ENCODE results near the gene FBXO31. TPM values are rescaled to one million over a fixed set of nuclear protein-coding genes. Genes with fewer than 3 reads are reported as not detected.

FBXO31 gene
- total RNA-seq, 1 donor from 2014 or later: 21.6 TPM

- TF ChIP-seq, protein P1, sequence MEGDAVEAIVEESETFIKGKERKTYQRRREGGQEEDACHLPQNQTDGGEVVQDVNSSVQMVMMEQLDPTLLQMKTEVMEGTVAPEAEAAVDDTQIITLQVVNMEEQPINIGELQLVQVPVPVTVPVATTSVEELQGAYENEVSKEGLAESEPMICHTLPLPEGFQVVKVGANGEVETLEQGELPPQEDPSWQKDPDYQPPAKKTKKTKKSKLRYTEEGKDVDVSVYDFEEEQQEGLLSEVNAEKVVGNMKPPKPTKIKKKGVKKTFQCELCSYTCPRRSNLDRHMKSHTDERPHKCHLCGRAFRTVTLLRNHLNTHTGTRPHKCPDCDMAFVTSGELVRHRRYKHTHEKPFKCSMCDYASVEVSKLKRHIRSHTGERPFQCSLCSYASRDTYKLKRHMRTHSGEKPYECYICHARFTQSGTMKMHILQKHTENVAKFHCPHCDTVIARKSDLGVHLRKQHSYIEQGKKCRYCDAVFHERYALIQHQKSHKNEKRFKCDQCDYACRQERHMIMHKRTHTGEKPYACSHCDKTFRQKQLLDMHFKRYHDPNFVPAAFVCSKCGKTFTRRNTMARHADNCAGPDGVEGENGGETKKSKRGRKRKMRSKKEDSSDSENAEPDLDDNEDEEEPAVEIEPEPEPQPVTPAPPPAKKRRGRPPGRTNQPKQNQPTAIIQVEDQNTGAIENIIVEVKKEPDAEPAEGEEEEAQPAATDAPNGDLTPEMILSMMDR (IDR thresholded peaks at IDR 0.05; ENCODE audit: unreplicated experiment): no peak
- Mint-ChIP-seq H3K27me3 (no peaks in the 10 kb centered on the region), H3K4me1 (ENCODE audit: low read depth) (peaks cover 9% of the 10 kb centered on the region), H3K9me3 (ENCODE audit: low read depth) (no peaks in the 10 kb centered on the region), H3K4me3 (ENCODE audit: low read depth) (no peak overlapping the region), H3K36me3 (ENCODE audit: insufficient read depth) (no peaks in the 10 kb centered on the region), H3K27ac (no peak overlapping the region)
- DNase-seq (ENCODE audit: low spot score, unreplicated experiment): no peak
Measured at GRCh38 chr16:87322360-87322759, 61.2 kb downstream of the FBXO31 start.

GRCh38 chr16:87321336-87322107 lies 62.1 kb downstream of the FBXO31 start:
- Mint-ChIP-seq H3K27ac (no peak overlapping the region), H3K4me1 (ENCODE audit: low read depth) (peaks cover 9% of the 10 kb centered on the region), H3K9me3 (ENCODE audit: low read depth) (no peaks in the 10 kb centered on the region), H3K27me3 (no peaks in the 10 kb centered on the region), H3K36me3 (ENCODE audit: insufficient read depth) (no peaks in the 10 kb centered on the region), H3K4me3 (ENCODE audit: low read depth) (no peak overlapping the region)
- TF ChIP-seq, protein P1 (IDR thresholded peaks at IDR 0.05; ENCODE audit: unreplicated experiment): no peak
- DNase-seq (ENCODE audit: low spot score, unreplicated experiment): no peak

GRCh38 chr16:87320510-87321227 lies 62.9 kb downstream of the FBXO31 start:
- Mint-ChIP-seq H3K27ac (no peak overlapping the region), H3K27me3 (no peaks in the 10 kb centered on the region), H3K4me3 (ENCODE audit: low read depth) (no peak overlapping the region), H3K9me3 (ENCODE audit: low read depth) (no peaks in the 10 kb centered on the region), H3K4me1 (ENCODE audit: low read depth) (peaks cover 9% of the 10 kb centered on the region), H3K36me3 (ENCODE audit: insufficient read depth) (no peaks in the 10 kb centered on the region)
- DNase-seq (ENCODE audit: low spot score, unreplicated experiment): no peak
- TF ChIP-seq, protein P1 (IDR thresholded peaks at IDR 0.05; ENCODE audit: unreplicated experiment): no peak

- H3K9me3 Mint-ChIP-seq (ENCODE audit: low read depth): no peaks in the 10 kb centered on the region
- no peaks in the 10 kb centered on the region for H3K27me3 Mint-ChIP-seq
- H3K36me3 Mint-ChIP-seq (ENCODE audit: insufficient read depth): no peaks in the 10 kb centered on the region
- TF ChIP-seq, protein P1 (IDR thresholded peaks at IDR 0.05; ENCODE audit: unreplicated experiment): no peak
- no peak overlapping the region for H3K27ac Mint-ChIP-seq
- DNase-seq (ENCODE audit: low spot score, unreplicated experiment): no peak
- H3K4me3 Mint-ChIP-seq (ENCODE audit: low read depth): no peak overlapping the region
- H3K4me1 Mint-ChIP-seq (ENCODE audit: low read depth): peaks cover 9% of the 10 kb centered on the region
Measured at GRCh38 chr16:87319997-87320491, 63.5 kb downstream of the FBXO31 start.

- TF ChIP-seq, protein P1 (IDR thresholded peaks at IDR 0.05; ENCODE audit: unreplicated experiment): no peak
- Mint-ChIP-seq H3K27me3 (no peaks in the 10 kb centered on the region), H3K27ac (peak overlapping the region; percentile 52), H3K36me3 (ENCODE audit: insufficient read depth) (no peaks in the 10 kb centered on the region), H3K9me3 (ENCODE audit: low read depth) (no peaks in the 10 kb centered on the region), H3K4me3 (ENCODE audit: low read depth) (peak overlapping the region; percentile 89), H3K4me1 (ENCODE audit: low read depth) (peaks cover 9% of the 10 kb centered on the region)
- DNase-seq (ENCODE audit: low spot score, unreplicated experiment): no peak
Measured at GRCh38 chr16:87319011-87319410, 64.6 kb downstream of the FBXO31 start.

Data from progenitor cell of endocrine pancreas (in vitro differentiated cells).